Progenitor cell of endocrine pancreas (in vitro differentiated cells): ENCODE measurements around the gene TMEM87A. TPM values are rescaled to one million over a fixed set of nuclear protein-coding genes. Genes with fewer than 3 reads are reported as not detected.

Source experiments
- DNase-seq: peaks from one replicate; pipeline ENCODE4 v3.0.0; 2021; ENCODE audit warnings: low spot score; ENCODE audit not compliant: unreplicated experiment
- H3K27ac Mint-ChIP-seq: 2 replicates; pipeline ENCODE4 v1.8.0; 2021; ENCODE audit warnings: mild to moderate bottlenecking, moderate library complexity, mixed read lengths
- H3K27me3 Mint-ChIP-seq: 2 replicates; pipeline ENCODE4 v1.8.0; 2021; ENCODE audit warnings: mixed read lengths
- H3K36me3 Mint-ChIP-seq: 2 replicates; pipeline ENCODE4 v1.8.0; 2022; ENCODE audit warnings: mixed read lengths; ENCODE audit not compliant: insufficient read depth
- H3K4me1 Mint-ChIP-seq: 2 replicates; pipeline ENCODE4 v1.8.0; 2021; ENCODE audit warnings: low read depth, mixed read lengths
- H3K4me3 Mint-ChIP-seq: 2 replicates; pipeline ENCODE4 v1.8.0; 2021; ENCODE audit warnings: low read depth, mild to moderate bottlenecking, moderate library complexity, mixed read lengths
- H3K9me3 Mint-ChIP-seq: 2 replicates; pipeline ENCODE4 v1.8.0; 2021; ENCODE audit warnings: low read depth, mixed read lengths
- total RNA-seq: library from RNA; stranded (reverse); gene quantifications from 2 replicates; pipeline ENCODE4 v1.2.1, GENCODE V29; 2021
- TF ChIP-seq, protein P1 (sequence below): fragments of 200-600 bp; sonication (generic); IDR thresholded peaks from one replicate; pipeline ENCODE4 v1.5.0; 2021; ENCODE audit warnings: antibody characterized with exemption, mild to moderate bottlenecking; ENCODE audit not compliant: unreplicated experiment

TMEM87A gene
- total RNA-seq, 1 donor from 2014 or later: 48.5 TPM

DNA sequence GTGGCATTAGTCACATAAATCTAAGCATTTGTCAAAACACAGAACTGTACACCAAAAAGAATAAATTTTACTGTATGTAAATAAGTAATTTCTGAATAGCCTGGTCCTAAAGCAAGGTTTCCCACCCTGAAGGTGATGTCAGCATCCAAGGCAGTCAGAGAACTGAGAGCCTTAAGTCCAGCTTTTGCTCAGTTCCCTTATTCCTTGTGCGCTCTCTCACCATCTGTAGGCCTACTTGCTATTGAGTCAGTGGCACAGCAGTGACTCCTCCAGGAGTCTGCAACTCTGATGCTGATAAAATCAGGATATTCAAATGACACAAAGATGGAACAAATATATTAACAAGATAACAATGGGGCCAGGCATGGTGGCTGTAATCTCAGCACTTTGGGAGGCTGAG lies 87.4 kb downstream of the TMEM87A start:
- Mint-ChIP-seq H3K4me1 (no peaks in the 10 kb centered on the region), H3K27me3 (no peaks in the 10 kb centered on the region), H3K27ac (no peak overlapping the region), H3K9me3 (no peaks in the 10 kb centered on the region), H3K36me3 (peaks cover 39% of the 10 kb centered on the region), H3K4me3 (no peak overlapping the region)
- DNase-seq: no peak
- TF ChIP-seq, protein P1, sequence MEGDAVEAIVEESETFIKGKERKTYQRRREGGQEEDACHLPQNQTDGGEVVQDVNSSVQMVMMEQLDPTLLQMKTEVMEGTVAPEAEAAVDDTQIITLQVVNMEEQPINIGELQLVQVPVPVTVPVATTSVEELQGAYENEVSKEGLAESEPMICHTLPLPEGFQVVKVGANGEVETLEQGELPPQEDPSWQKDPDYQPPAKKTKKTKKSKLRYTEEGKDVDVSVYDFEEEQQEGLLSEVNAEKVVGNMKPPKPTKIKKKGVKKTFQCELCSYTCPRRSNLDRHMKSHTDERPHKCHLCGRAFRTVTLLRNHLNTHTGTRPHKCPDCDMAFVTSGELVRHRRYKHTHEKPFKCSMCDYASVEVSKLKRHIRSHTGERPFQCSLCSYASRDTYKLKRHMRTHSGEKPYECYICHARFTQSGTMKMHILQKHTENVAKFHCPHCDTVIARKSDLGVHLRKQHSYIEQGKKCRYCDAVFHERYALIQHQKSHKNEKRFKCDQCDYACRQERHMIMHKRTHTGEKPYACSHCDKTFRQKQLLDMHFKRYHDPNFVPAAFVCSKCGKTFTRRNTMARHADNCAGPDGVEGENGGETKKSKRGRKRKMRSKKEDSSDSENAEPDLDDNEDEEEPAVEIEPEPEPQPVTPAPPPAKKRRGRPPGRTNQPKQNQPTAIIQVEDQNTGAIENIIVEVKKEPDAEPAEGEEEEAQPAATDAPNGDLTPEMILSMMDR: no peak

DNA sequence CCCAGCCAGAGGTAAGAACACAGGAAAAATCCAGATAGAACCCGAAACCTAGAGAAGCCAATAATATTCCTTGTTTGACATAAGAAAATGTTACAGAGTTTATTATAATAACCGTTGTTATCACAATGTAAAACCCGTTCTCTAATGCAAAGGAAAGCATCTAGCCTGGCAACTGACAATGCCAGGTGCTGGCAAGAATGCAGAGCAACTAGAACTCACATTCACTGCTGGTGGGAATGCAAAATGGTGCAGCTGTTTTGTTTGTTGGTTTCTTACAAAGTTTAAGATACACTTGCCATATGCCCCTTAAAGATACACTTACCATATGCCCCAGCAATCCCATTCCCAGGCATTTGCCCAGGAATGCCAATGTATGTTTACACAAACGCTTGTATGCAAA lies 88.5 kb downstream of the TMEM87A start:
- H3K27me3 Mint-ChIP-seq: no peaks in the 10 kb centered on the region
- DNase-seq: no peak
- no peaks in the 10 kb centered on the region for H3K9me3 Mint-ChIP-seq
- H3K36me3 Mint-ChIP-seq: peaks cover 34% of the 10 kb centered on the region
- TF ChIP-seq, protein P1: no peak
- no peak overlapping the region for H3K27ac Mint-ChIP-seq
- no peaks in the 10 kb centered on the region for H3K4me1 Mint-ChIP-seq
- H3K4me3 Mint-ChIP-seq: no peak overlapping the region

DNA sequence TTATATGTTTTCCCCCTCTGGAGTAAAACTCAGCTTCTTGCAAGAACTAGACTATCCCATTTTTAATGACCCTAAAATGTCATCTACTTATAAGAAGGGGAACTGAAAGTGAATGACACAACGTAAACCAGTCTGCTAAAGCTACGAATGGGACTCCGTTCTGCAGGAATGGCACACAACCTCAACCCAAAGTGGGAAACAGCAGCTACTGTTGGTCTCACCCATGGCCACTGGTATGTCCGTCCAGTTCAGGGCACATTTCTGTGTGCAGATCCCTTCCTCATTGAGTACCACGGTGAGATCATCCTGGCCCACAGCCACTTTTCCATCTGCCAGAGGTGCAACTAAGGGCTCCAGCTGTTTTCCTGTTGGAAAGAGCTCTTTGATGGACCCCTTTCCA lies 88.9 kb downstream of the TMEM87A start:
- Mint-ChIP-seq H3K4me3 (no peak overlapping the region), H3K9me3 (no peaks in the 10 kb centered on the region), H3K27me3 (no peaks in the 10 kb centered on the region), H3K4me1 (no peaks in the 10 kb centered on the region), H3K36me3 (peaks cover 34% of the 10 kb centered on the region), H3K27ac (no peak overlapping the region)
- DNase-seq: no peak
- TF ChIP-seq, protein P1: no peak

DNA sequence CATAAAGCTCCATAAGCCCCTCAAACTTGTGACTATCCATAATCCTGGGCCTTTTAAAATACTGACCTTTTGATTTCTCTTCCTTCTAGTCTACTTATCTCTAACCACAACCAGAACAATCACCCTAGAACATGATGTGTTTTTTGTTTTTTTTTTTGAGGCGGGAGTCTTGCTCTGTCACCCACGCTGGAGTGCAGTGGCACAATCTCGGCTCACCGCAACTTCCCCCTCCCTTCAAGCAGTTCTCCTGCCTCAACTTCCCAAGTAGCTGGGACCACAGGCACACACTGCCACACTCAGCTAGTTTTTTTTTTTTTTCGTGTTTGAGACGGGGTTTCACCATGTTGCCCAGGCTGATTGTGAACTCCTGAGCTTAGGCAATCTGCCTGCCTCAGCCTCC lies 90.3 kb downstream of the TMEM87A start:
- DNase-seq: no peak
- no peak overlapping the region for H3K4me3 Mint-ChIP-seq
- H3K4me1 Mint-ChIP-seq: no peaks in the 10 kb centered on the region
- TF ChIP-seq, protein P1: no peak
- no peak overlapping the region for H3K27ac Mint-ChIP-seq
- no peaks in the 10 kb centered on the region for H3K9me3 Mint-ChIP-seq
- H3K36me3 Mint-ChIP-seq: peaks cover 34% of the 10 kb centered on the region
- H3K27me3 Mint-ChIP-seq: no peaks in the 10 kb centered on the region

DNA sequence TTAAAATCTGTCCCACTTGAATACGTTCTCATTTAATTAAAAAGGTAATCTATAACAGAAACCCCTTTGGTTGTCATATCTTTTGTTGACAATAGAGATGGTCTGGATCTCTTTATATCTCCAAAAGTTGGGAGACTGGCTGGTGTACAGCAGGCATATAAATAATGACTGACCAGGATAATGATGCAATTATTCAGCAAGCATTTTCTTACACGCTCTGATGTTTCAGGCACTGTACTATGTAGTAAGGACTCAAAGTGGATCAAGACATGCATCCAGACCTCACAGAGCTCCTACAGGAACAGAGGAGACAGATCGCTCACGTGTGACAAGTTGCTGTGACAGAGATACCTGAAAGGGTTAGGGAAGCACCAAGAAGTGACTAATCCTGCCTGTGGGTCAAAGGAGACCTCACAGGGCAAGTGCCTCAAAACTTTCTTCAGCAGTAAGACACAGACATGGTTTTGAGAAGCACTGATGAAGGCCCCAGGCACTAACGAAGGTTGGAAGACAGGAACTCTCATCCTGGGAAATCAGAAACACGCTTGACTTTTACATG lies 90.8 kb downstream of the TMEM87A start:
- no peaks in the 10 kb centered on the region for H3K4me1 Mint-ChIP-seq
- H3K4me3 Mint-ChIP-seq: no peak overlapping the region
- TF ChIP-seq, protein P1: no peak
- peaks cover 32% of the 10 kb centered on the region for H3K36me3 Mint-ChIP-seq
- H3K27me3 Mint-ChIP-seq: no peaks in the 10 kb centered on the region
- no peaks in the 10 kb centered on the region for H3K9me3 Mint-ChIP-seq
- H3K27ac Mint-ChIP-seq: peak overlapping the region; percentile 26
- no peak for DNase-seq
